Mucosa of rectum (tissue), 2 donors: ENCODE results near the gene KRTAP5-5.
"Not testable (repeated sequence)": the region's sequence is repeated elsewhere in the genome, so short reads cannot be mapped to it uniquely, and the experiment has no call there.

ENCODE experiments used
- H3K27ac ChIP-seq, 2 donors: one replicate each; pipeline ENCODE4 v1.7.0; 2013; ENCODE audit warnings: inconsistent platforms in 2 of 2, low read depth in 2 of 2, low read length in 2 of 2
- H3K27me3 ChIP-seq, 2 donors: one replicate each; pipeline ENCODE4 v1.7.0; 2013; ENCODE audit warnings: low read length in 2 of 2; ENCODE audit not compliant: control insufficient read depth in 2 of 2, insufficient read depth in 2 of 2
- H3K36me3 ChIP-seq, 2 donors: one replicate each; pipeline ENCODE4 v1.7.0; 2013; ENCODE audit warnings: low read length in 2 of 2; ENCODE audit not compliant: control insufficient read depth in 2 of 2, insufficient read depth in 2 of 2
- H3K4me1 ChIP-seq, 2 donors: one replicate each; pipeline ENCODE4 v1.7.0; 2013; ENCODE audit warnings: low read length in 2 of 2, mild to moderate bottlenecking in 1 of 2; ENCODE audit not compliant: control insufficient read depth in 2 of 2, insufficient read depth in 2 of 2
- H3K4me3 ChIP-seq, 2 donors: one replicate each; pipeline ENCODE4 v1.7.0; 2013; ENCODE audit warnings: low read length in 2 of 2
- H3K9ac ChIP-seq, 2 donors: one replicate each; pipeline ENCODE4 v1.7.0; 2013; ENCODE audit warnings: low read length in 2 of 2, low read depth in 1 of 2, mild to moderate bottlenecking in 1 of 2
- H3K9me3 ChIP-seq, 2 donors: one replicate each; pipeline ENCODE4 v1.7.0; 2013; ENCODE audit warnings: low read length in 2 of 2; ENCODE audit not compliant: control insufficient read depth in 2 of 2
- donor health status: healthy.
- donor health status: Normal muscosa, but diverticular disease.

The KRTAP5-5 gene

GRCh38 chr11:1667906-1668305, 38.3 kb downstream of the KRTAP5-5 start:
- Histone ChIP-seq H3K36me3 (no peaks in the 10 kb centered on the region), H3K4me1 (no peaks in the 10 kb centered on the region), H3K9ac (no peak overlapping the region), H3K9me3 (no peaks in the 10 kb centered on the region), H3K27ac (no peak overlapping the region), H3K27me3 (peaks cover 12 to 16% of the 10 kb centered on the region in 2 donors), H3K4me3 (no peak overlapping the region)

GRCh38 chr11:1668911-1669473, 39.4 kb downstream of the KRTAP5-5 start:
- Histone ChIP-seq H3K27me3 (peaks cover 12 to 16% of the 10 kb centered on the region in 2 donors), H3K4me3 (no peak overlapping the region), H3K36me3 (no peaks in the 10 kb centered on the region), H3K4me1 (no peaks in the 10 kb centered on the region), H3K9me3 (no peaks in the 10 kb centered on the region), H3K9ac (no peak overlapping the region), H3K27ac (no peak overlapping the region)

GRCh38 chr11:1669546-1670218, 40.1 kb downstream of the KRTAP5-5 start:
- no peaks in the 10 kb centered on the region for H3K4me1 ChIP-seq
- H3K9ac ChIP-seq: no peak overlapping the region
- H3K9me3 ChIP-seq: no peaks in the 10 kb centered on the region
- no peak overlapping the region for H3K27ac ChIP-seq
- H3K4me3 ChIP-seq: no peak overlapping the region
- H3K27me3 ChIP-seq: peaks cover 16 to 17% of the 10 kb centered on the region in 2 donors
- H3K36me3 ChIP-seq: no peaks in the 10 kb centered on the region

GRCh38 chr11:1670457-1670856, 40.9 kb downstream of the KRTAP5-5 start:
- not testable (repeated sequence) for H3K4me1 ChIP-seq, H3K36me3 ChIP-seq, H3K9ac ChIP-seq, H3K4me3 ChIP-seq, H3K27ac ChIP-seq, H3K9me3 ChIP-seq
- peaks cover 16 to 18% of the 10 kb centered on the region in 2 donors for H3K27me3 ChIP-seq

GRCh38 chr11:1670905-1671371, 41.4 kb downstream of the KRTAP5-5 start:
- H3K4me3 ChIP-seq: no peak overlapping the region
- H3K27me3 ChIP-seq: peaks cover 16 to 18% of the 10 kb centered on the region in 2 donors
- no peak overlapping the region for H3K9ac ChIP-seq
- no peaks in the 10 kb centered on the region for H3K9me3 ChIP-seq
- no peak overlapping the region for H3K27ac ChIP-seq
- H3K4me1 ChIP-seq: no peaks in the 10 kb centered on the region
- no peaks in the 10 kb centered on the region for H3K36me3 ChIP-seq

- H3K4me3 ChIP-seq: no peak overlapping the region
- no peaks in the 10 kb centered on the region for H3K4me1 ChIP-seq
- H3K27me3 ChIP-seq: peaks cover 17 to 22% of the 10 kb centered on the region in 2 donors
- H3K36me3 ChIP-seq: no peaks in the 10 kb centered on the region
- no peak overlapping the region for H3K27ac ChIP-seq
- H3K9ac ChIP-seq: no peak overlapping the region
- H3K9me3 ChIP-seq: no peaks in the 10 kb centered on the region
These were observed 42.1 kb downstream of the KRTAP5-5 start for GRCh38 chr11:1671658-1672057.

GRCh38 chr11:1672613-1673350, 43.2 kb downstream of the KRTAP5-5 start:
- Histone ChIP-seq H3K27me3 (peaks cover 21 to 24% of the 10 kb centered on the region in 2 donors), H3K9me3 (no peaks in the 10 kb centered on the region), H3K4me3 (no peak overlapping the region), H3K9ac (no peak overlapping the region), H3K4me1 (no peaks in the 10 kb centered on the region), H3K36me3 (no peaks in the 10 kb centered on the region), H3K27ac (no peak overlapping the region)

- Histone ChIP-seq H3K36me3 (no peaks in the 10 kb centered on the region), H3K9me3 (no peaks in the 10 kb centered on the region), H3K9ac (no peak overlapping the region), H3K27ac (no peak overlapping the region), H3K4me1 (no peaks in the 10 kb centered on the region), H3K27me3 (peaks cover 21 to 24% of the 10 kb centered on the region in 2 donors), H3K4me3 (no peak overlapping the region)
These were observed 44.0 kb downstream of the KRTAP5-5 start for GRCh38 chr11:1673446-1674172.

- no peak overlapping the region for H3K27ac ChIP-seq
- H3K4me1 ChIP-seq: no peaks in the 10 kb centered on the region
- H3K9ac ChIP-seq: no peak overlapping the region
- peaks cover 18 to 24% of the 10 kb centered on the region in 2 donors for H3K27me3 ChIP-seq
- no peak overlapping the region for H3K4me3 ChIP-seq
- no peaks in the 10 kb centered on the region for H3K36me3 ChIP-seq
- H3K9me3 ChIP-seq: no peaks in the 10 kb centered on the region
These were observed 44.9 kb downstream of the KRTAP5-5 start for GRCh38 chr11:1674173-1675131.
